Loucy (cell line): ENCODE results near the gene PPP1R14B.

Source experiments
- CTCF ChIP-seq: fragments of 200-600 bp; sonication (generic); conservative IDR thresholded peaks from 2 replicates; pipeline ENCODE4 v1.5.1; 2014; ENCODE audit warnings: mild to moderate bottlenecking, antibody characterized with exemption, low read length
- EZH2phosphoT487 ChIP-seq: fragments of 200-600 bp; IDR thresholded peaks from 2 replicates; pipeline ENCODE4 v1.6.1; 2018; ENCODE audit warnings: antibody characterized with exemption, mild to moderate bottlenecking, moderate library complexity, borderline replicate concordance

GRCh38 chr11:64266339-64266738, 19.6 kb upstream of the PPP1R14B start:
- TF ChIP-seq CTCF (no peak), EZH2phosphoT487 (no peak)
